A673 (cell line): Measurements from ENCODE around the gene CHD2. TPM values are rescaled to one million over a fixed set of nuclear protein-coding genes. Genes with fewer than 3 reads are reported as not detected.

Experiments used
- BruUV-seq: library from RNA; stranded (reverse); fragments of 400-500 nt; replicated peaks from 2 replicates; lab custom pipeline; 2021; lab: Mats Ljungman, UMichigan
- CTCF ChIA-PET: fragments of 300-600 bp; sonication (Branson Sonifier 250); formaldehyde crosslinking; loops from one replicate; lab custom pipeline; 2022; ENCODE audit warnings: antibody characterized with exemption; lab: Charles Lee
- POLR2A ChIA-PET: fragments of 300-600 bp; sonication (Branson Sonifier 250); formaldehyde crosslinking; loops from one replicate; lab custom pipeline; 2022; ENCODE audit warnings: antibody characterized with exemption; ENCODE audit not compliant: low non-redundant PET; lab: Charles Lee
- DNase-seq: peaks from one replicate; pipeline ENCODE4 v3.0.0-alpha.2; 2015; ENCODE audit warnings: low spot score
- H3K27ac ChIP-seq: fragments of 200-600 bp; sonication (generic); 2 replicates; pipeline ENCODE4 v1.5.1; 2016; ENCODE audit warnings: mixed run types, low read depth, mild to moderate bottlenecking, mixed read lengths, antibody characterized with exemption, low read length; ENCODE audit not compliant: poor library complexity, severe bottlenecking
- H3K27me3 ChIP-seq: fragments of 200-600 bp; sonication (generic); replicated peaks from 2 replicates; pipeline ENCODE4 v1.6.1; 2017; ENCODE audit warnings: mixed run types, low read depth, mild to moderate bottlenecking, mixed read lengths, antibody characterized with exemption, low read length; ENCODE audit not compliant: insufficient read depth, poor library complexity
- H3K36me3 ChIP-seq: fragments of 200-600 bp; sonication (generic); 2 replicates; pipeline ENCODE4 v1.6.1; 2016; ENCODE audit warnings: mixed run types, mild to moderate bottlenecking, mixed read lengths, antibody characterized with exemption, low read length; ENCODE audit not compliant: insufficient read depth, poor library complexity, severe bottlenecking
- H3K4me1 ChIP-seq: fragments of 200-600 bp; sonication (generic); 2 replicates; pipeline ENCODE4 v1.6.1; 2017; ENCODE audit warnings: mixed run types, mild to moderate bottlenecking, mixed read lengths, antibody characterized with exemption, low read length; ENCODE audit not compliant: insufficient read depth, poor library complexity, severe bottlenecking
- H3K4me3 ChIP-seq: fragments of 200-600 bp; sonication (generic); 2 replicates; pipeline ENCODE4 v1.5.1; 2016; ENCODE audit warnings: low read depth, mixed run types, mild to moderate bottlenecking, mixed read lengths, low read length; ENCODE audit not compliant: poor library complexity, severe bottlenecking
- H3K9me3 ChIP-seq: fragments of 200-600 bp; sonication (generic); 2 replicates; pipeline ENCODE4 v1.6.1; 2016; ENCODE audit warnings: mixed run types, low read depth, mild to moderate bottlenecking, mixed read lengths, antibody characterized with exemption, low read length; ENCODE audit not compliant: poor library complexity, severe bottlenecking
- EZH2 ChIP-seq: fragments of 200-600 bp; sonication (generic); IDR thresholded peaks from 2 replicates; pipeline ENCODE4 v1.6.1; 2017; ENCODE audit warnings: borderline replicate concordance, low read depth, mild to moderate bottlenecking, mixed read lengths, antibody characterized with exemption, low read length; ENCODE audit not compliant: poor library complexity, severe bottlenecking
- intact Hi-C: fragments of 100-400 bp; cut with micrococcal nuclease; formaldehyde crosslinking; loops from one replicate; pipeline ENCODE4 v1.10.0; 2022; ENCODE audit not compliant: unreplicated experiment
- total RNA-seq: library from RNA; stranded (reverse); gene quantifications from 2 replicates; pipeline ENCODE4 v1.2.3, GENCODE V29; 2021
- TF ChIP-seq, protein P1 (sequence below): fragments of 300-800, 200-600 bp; sonication (generic); conservative IDR thresholded peaks from 2 replicates; pipeline ENCODE4 v1.5.1; 2017; ENCODE audit warnings: low read depth, mild to moderate bottlenecking, antibody characterized with exemption, low read length, moderate library complexity, mixed read lengths

The CHD2 gene
- total RNA-seq, 1 experiment from 2014 or later, result 75.7 TPM

DNA sequence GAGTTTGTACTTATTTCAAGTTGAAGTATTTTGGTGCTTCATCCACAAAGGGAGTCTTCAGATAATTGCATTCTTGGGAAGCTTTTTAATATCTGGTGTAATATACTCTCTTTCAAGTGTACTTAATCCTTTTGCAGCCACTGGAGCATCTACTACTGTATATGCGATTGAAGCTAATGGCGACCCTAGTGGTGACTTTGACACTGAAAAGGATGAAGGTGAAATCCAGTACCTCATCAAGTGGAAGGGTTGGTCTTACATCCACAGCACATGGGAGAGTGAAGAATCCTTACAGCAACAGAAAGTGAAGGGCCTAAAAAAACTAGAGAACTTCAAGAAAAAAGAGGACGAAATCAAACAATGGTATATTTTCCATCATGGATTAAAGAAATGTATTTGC lies 42.6 kb downstream of the CHD2 start:
- BruUV-seq, result no TSS peak
- DNase-seq, result no peak
- Histone ChIP-seq H3K36me3 (peaks cover 96% of the 10 kb centered on the region), H3K4me3 (no peak overlapping the region), H3K27me3 (no peaks in the 10 kb centered on the region), H3K4me1 (no peaks in the 10 kb centered on the region), H3K27ac (no peak overlapping the region), H3K9me3 (peaks cover 6% of the 10 kb centered on the region)
- intact Hi-C loops, result no loop called here
- ChIA-PET POLR2A (no interaction called here), CTCF (no interaction called here)
- TF ChIP-seq EZH2, result no peak
- TF ChIP-seq, protein P1, sequence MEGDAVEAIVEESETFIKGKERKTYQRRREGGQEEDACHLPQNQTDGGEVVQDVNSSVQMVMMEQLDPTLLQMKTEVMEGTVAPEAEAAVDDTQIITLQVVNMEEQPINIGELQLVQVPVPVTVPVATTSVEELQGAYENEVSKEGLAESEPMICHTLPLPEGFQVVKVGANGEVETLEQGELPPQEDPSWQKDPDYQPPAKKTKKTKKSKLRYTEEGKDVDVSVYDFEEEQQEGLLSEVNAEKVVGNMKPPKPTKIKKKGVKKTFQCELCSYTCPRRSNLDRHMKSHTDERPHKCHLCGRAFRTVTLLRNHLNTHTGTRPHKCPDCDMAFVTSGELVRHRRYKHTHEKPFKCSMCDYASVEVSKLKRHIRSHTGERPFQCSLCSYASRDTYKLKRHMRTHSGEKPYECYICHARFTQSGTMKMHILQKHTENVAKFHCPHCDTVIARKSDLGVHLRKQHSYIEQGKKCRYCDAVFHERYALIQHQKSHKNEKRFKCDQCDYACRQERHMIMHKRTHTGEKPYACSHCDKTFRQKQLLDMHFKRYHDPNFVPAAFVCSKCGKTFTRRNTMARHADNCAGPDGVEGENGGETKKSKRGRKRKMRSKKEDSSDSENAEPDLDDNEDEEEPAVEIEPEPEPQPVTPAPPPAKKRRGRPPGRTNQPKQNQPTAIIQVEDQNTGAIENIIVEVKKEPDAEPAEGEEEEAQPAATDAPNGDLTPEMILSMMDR, result no peak

DNA sequence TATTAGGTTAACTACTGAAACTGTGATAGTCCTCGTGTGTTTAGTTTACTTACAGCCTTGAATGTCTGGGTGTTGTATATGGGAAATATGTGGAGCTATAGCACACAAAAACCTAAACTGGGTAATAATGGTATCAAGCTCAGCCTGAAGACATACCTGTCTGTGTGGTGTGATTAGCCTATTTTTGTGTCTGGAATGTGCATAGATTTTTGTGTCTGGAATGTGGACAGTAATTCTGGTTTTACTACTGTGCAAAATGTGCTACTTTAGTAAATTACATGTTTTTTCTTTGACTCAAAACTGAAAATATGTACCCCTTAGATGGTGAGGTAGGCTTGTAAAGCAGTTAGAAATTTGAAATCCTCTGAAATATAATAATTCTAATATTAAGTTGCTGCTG lies 43.5 kb downstream of the CHD2 start:
- ChIA-PET POLR2A (no interaction called here), CTCF (no interaction called here)
- Histone ChIP-seq H3K4me1 (no peaks in the 10 kb centered on the region), H3K36me3 (peaks cover 96% of the 10 kb centered on the region), H3K9me3 (peaks cover 11% of the 10 kb centered on the region), H3K27ac (no peak overlapping the region), H3K27me3 (no peaks in the 10 kb centered on the region), H3K4me3 (no peak overlapping the region)
- intact Hi-C loops, result no loop called here
- TF ChIP-seq EZH2, result no peak
- no TSS peak for BruUV-seq
- no peak for DNase-seq

DNA sequence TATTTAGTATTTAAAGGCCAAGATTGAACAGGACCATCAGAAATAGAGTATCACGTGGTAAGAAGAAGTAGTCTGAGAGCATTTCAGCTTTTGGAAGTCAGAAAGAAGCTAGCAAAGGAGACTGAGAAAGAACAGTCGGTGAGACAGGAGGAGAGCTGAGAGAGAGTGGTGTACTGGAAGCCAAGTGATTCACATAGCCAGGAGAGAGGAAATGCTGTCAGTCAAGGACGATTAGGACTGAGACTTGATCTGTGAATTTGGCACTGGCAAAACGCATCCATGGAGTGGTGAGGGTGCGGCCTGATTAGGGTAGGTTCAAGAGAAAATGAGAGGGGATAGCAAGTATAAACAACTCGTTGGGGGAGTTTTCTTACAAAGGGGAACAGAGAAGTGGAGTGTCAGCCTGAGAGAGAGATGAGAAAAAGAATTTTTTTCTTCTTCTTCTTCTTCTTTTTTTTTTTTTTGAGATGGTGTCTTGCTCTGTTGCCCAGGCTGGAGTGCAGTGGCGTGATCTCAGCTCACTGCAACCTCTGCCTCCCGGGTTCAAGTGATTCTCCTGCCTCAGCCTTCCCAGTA lies 44.9 kb downstream of the CHD2 start:
- no peak overlapping the region for H3K4me3 ChIP-seq
- DNase-seq, result no peak
- H3K27ac ChIP-seq, result no peak overlapping the region
- TF ChIP-seq, protein P1, result no peak
- no peak for TF ChIP-seq EZH2
- intact Hi-C loops, result no loop called here
- ChIA-PET CTCF (no interaction called here), POLR2A (no interaction called here)
- peaks cover 96% of the 10 kb centered on the region for H3K36me3 ChIP-seq
- H3K4me1 ChIP-seq, result no peaks in the 10 kb centered on the region
- no peaks in the 10 kb centered on the region for H3K27me3 ChIP-seq
- H3K9me3 ChIP-seq, result peaks cover 25% of the 10 kb centered on the region
- no TSS peak for BruUV-seq
